ENCODE measurements around the gene SHISA7. TPM values are rescaled to one million over a fixed set of nuclear protein-coding genes. Genes with fewer than 3 reads are reported as not detected.

Gene SHISA7
- total and polyA plus RNA-seq, 2 of the 4 experiments (the other 2 are of a cell fraction): not detected

GRCh38 chr19:55436847-55437246, 6.3 kb downstream of the SHISA7 start:
- Histone ChIP-seq H3K79me1 (ENCODE audit: low read depth in 1 of 2, low read length in 2 of 2) (no peaks in the 10 kb centered on the region), H3K9me1 (ENCODE audit: insufficient read depth, low read length) (peaks cover 11% of the 10 kb centered on the region), H2BK120ac (ENCODE audit: low read depth, low read length) (no peak overlapping the region), H2AK9ac (replicated peaks; ENCODE audit: low read depth, low read length, poor library complexity) (no peak overlapping the region), H4K5ac (ENCODE audit: low read depth, low read length) (no peak overlapping the region), H3K36me3 (ENCODE audit: control insufficient read depth, insufficient read depth, low read length) (no peaks in the 10 kb centered on the region), H2BK5ac (ENCODE audit: low read depth, low read length, poor library complexity, severe bottlenecking) (no peak overlapping the region), H3K9me3 (ENCODE audit: control insufficient read depth, insufficient read depth, low read length) (peaks cover 3% of the 10 kb centered on the region; the same call in 1 of the 2 replicates), H3K4me1 (ENCODE audit: control insufficient read depth, insufficient read depth, low read length) (no peaks in the 10 kb centered on the region), H3K27me3 (ENCODE audit: control insufficient read depth, insufficient read depth, low read length) (peaks cover 40% of the 10 kb centered on the region), H4K20me1 (ENCODE audit: insufficient read depth, low read length) (no peaks in the 10 kb centered on the region; the same call in 1 of the 2 replicates), H2BK15ac (ENCODE audit: low read depth, low read length) (no peak overlapping the region), H4K91ac (ENCODE audit: insufficient read depth, low read depth, low read length) (no peak overlapping the region), H2AFZ (replicated peaks; ENCODE audit: low read length, poor library complexity) (no peak overlapping the region), H3K4ac (ENCODE audit: low read depth, low read length) (no peak overlapping the region), H3K56ac (ENCODE audit: extremely low read depth, insufficient read depth, low read length) (no peak overlapping the region), H3K18ac (ENCODE audit: low read depth, low read length) (no peak overlapping the region), H3K23ac (ENCODE audit: low read depth, low read length) (no peak overlapping the region), H4K8ac (ENCODE audit: low read depth in 2 of 2, low read length in 2 of 2) (no peak overlapping the region), H3K9ac (ENCODE audit: low read depth, low read length) (no peak overlapping the region), H2BK20ac (ENCODE audit: low read depth, low read length) (no peak overlapping the region), H2AK5ac (ENCODE audit: low read depth, low read length) (no peak overlapping the region), H3K4me2 (ENCODE audit: low read depth, low read length) (no peak overlapping the region), H3K14ac (replicated peaks; ENCODE audit: low read depth, low read length) (no peak overlapping the region), H3K27ac (ENCODE audit: insufficient read depth, low read length) (no peak overlapping the region), H3K4me3 (ENCODE audit: insufficient read depth, low read depth, low read length) (no peak overlapping the region)
- TF ChIP-seq RCOR1 (IDR thresholded peaks at IDR 0.05; ENCODE audit: insufficient replicate concordance, low read length): no peak
- no peak for TF ChIP-seq BHLHE40 (IDR thresholded peaks at IDR 0.05; ENCODE audit: low read depth, low read length)
- TF ChIP-seq ELK1 (IDR thresholded peaks at IDR 0.05; ENCODE audit: borderline replicate concordance, low read depth, low read length): no peak
- no peak for TF ChIP-seq CEBPB (IDR thresholded peaks at IDR 0.05; ENCODE audit: low read depth, low read length)
- no peak for TF ChIP-seq CHD1 (IDR thresholded peaks at IDR 0.05; ENCODE audit: low read depth, low read length)
- no peak for TF ChIP-seq CTCF (conservative IDR thresholded peaks at IDR 0.05; ENCODE audit: low read depth, low read length)
- no peak for TF ChIP-seq POLR2A (IDR thresholded peaks at IDR 0.05; ENCODE audit: low read depth, low read length)
- TF ChIP-seq FOS (IDR thresholded peaks at IDR 0.05; ENCODE audit: low read depth, low read length): no peak
- no peak for TF ChIP-seq RAD21 (IDR thresholded peaks at IDR 0.05; ENCODE audit: low read length)
- TF ChIP-seq NFE2L2 (IDR thresholded peaks at IDR 0.05; ENCODE audit: low read depth, low read length): no peak
- TF ChIP-seq MXI1 (IDR thresholded peaks at IDR 0.05; ENCODE audit: borderline replicate concordance, low read depth, low read length): no peak
- no peak for TF ChIP-seq RFX5 (IDR thresholded peaks at IDR 0.05; ENCODE audit: low read depth, low read length)
- TF ChIP-seq MAZ (IDR thresholded peaks at IDR 0.05; ENCODE audit: borderline replicate concordance, low read depth, low read length): no peak
- TF ChIP-seq SMC3 (IDR thresholded peaks at IDR 0.05; ENCODE audit: low read depth, low read length): no peak
- no peak for TF ChIP-seq USF2 (IDR thresholded peaks at IDR 0.05; ENCODE audit: low read depth, low read length)
- TF ChIP-seq MAFK (IDR thresholded peaks at IDR 0.05; ENCODE audit: low read depth, low read length): no peak
- BruUV-seq (replicated peaks): no TSS peak
- no peak for DNase-seq
- intact Hi-C loops (cut with micrococcal nuclease) (loop anchor here (5.0 kb wide), 1 partner anchor 220 kb away; no protein-coding TSS in a partner anchor), in situ Hi-C loops (cut with MboI; ENCODE audit: low sequenced_read_pairs) (no loop called here), dilution Hi-C loops (cut with HindIII; ENCODE audit: low sequenced_read_pairs, unreplicated experiment) (no loop called here)
- 38% methylated on average over 4 of the region's 8 CpGs; no CpG with 5 or more reads in 1 of the 2 experiments for whole genome bisulfite sequencing, 2 experiments (ENCODE audit: extremely low coverage in 2 of 2, insufficient read length in 1 of 2)
- POLR2A ChIA-PET (ENCODE audit: unreplicated experiment): interaction anchor here (1.1 kb wide), 1 partner anchor 29 kb away, joined by 6 read pairs; the partner anchor contains the start of gene UBE2S
- ATAC-seq (ENCODE audit: low read depth): no peak
- CTCF ChIA-PET: interaction anchor here (0.9 to 1.1 kb wide), 2 partner anchors 19 to 295 kb away, joined by 5 to 8 read pairs; no protein-coding TSS in a partner anchor

Measured in IMR-90 (cell line).